T-helper 1 cell (primary cell): ENCODE data around the gene GPAM.
"Not testable (repeated sequence)": the region's sequence is repeated elsewhere in the genome, so short reads cannot be mapped to it uniquely, and the experiment has no call there.

Source experiments
- DNase-seq, 5 donors: peaks; one replicate each; pipeline ENCODE4 v3.0.0-alpha.2; 2012 to 2020
- total RNA-seq, 4 donors: gene quantifications; one replicate each; lab custom pipeline; 2026; lab: John Stamatoyannopoulos, UW

GPAM gene
- total RNA-seq: 9.7 to 19.6 (median 15.5) reads per million in 4 donors

- DNase-seq: peak; percentile 91 to 97 (median 96)
These were observed at the start of gene GPAM for GRCh38 chr10:112183329-112184051. GPAM (minus strand) TSS chr10:112183765; CDS start chr10:112181784, 1,981 bp downstream.

- no peak for DNase-seq
These were observed 49.1 kb upstream of the GPAM start for GRCh38 chr10:112232670-112233069.

GRCh38 chr10:112231602-112232400 lies 48.2 kb upstream of the GPAM start:
- DNase-seq: no peak

- no peak for DNase-seq
These were observed 46.9 kb upstream of the GPAM start for GRCh38 chr10:112230325-112230988.

GRCh38 chr10:112229901-112230300 lies 46.3 kb upstream of the GPAM start:
- DNase-seq: no peak

GRCh38 chr10:112229096-112229495 lies 45.5 kb upstream of the GPAM start:
- DNase-seq: no peak

- not testable (repeated sequence) for DNase-seq
These were observed 45.0 kb upstream of the GPAM start for GRCh38 chr10:112228366-112229088.

GRCh38 chr10:112227331-112227987 lies 43.9 kb upstream of the GPAM start:
- no peak for DNase-seq

GRCh38 chr10:112226439-112227248 lies 43.1 kb upstream of the GPAM start:
- no peak for DNase-seq

- DNase-seq: no peak
These were observed 42.3 kb upstream of the GPAM start for GRCh38 chr10:112225771-112226438.

- DNase-seq: no peak
These were observed 41.5 kb upstream of the GPAM start for GRCh38 chr10:112224933-112225529.

GRCh38 chr10:112223725-112224124 lies 40.2 kb upstream of the GPAM start:
- DNase-seq: no peak

GRCh38 chr10:112222799-112223198 lies 39.2 kb upstream of the GPAM start:
- DNase-seq: no peak

- DNase-seq: no peak
These were observed 38.0 kb upstream of the GPAM start for GRCh38 chr10:112221545-112221944.

GRCh38 chr10:112218960-112219359 lies 35.4 kb upstream of the GPAM start:
- no peak for DNase-seq

GRCh38 chr10:112218036-112218390 lies 34.4 kb upstream of the GPAM start:
- no peak for DNase-seq

GRCh38 chr10:112217386-112218035 lies 33.9 kb upstream of the GPAM start:
- no peak for DNase-seq

GRCh38 chr10:112216966-112217365 lies 33.4 kb upstream of the GPAM start:
- DNase-seq: no peak

- DNase-seq: no peak
These were observed 32.6 kb upstream of the GPAM start for GRCh38 chr10:112216151-112216550.

GRCh38 chr10:112215342-112215774 lies 31.8 kb upstream of the GPAM start:
- DNase-seq: no peak
